VCaP (cell line): ENCODE data around the gene SMC1B.
A peak's percentile ranks its signal among the peaks of the same experiment; 100 is the strongest.

ENCODE experiments used
- H3K27ac ChIP-seq: fragments of 450-650 bp; 2 replicates; pipeline ENCODE4 v1.5.1; 2017
- CTCF ChIP-seq: fragments of 450-650 bp; conservative IDR thresholded peaks from 2 replicates; pipeline ENCODE4 v1.5.1; 2017; ENCODE audit warnings: mild to moderate bottlenecking, moderate library complexity

The SMC1B gene

GRCh38 chr22:45309422-45310227, 103.8 kb downstream of the SMC1B start, which contains the start of gene FAM118A:
TSS of gene FAM118A (plus strand) at chr22:45309934. CDS start at chr22:45322380, 12,446 bp downstream.
- peak within 1 kb of the TSS; percentile 90 for H3K27ac ChIP-seq
- no peak for TF ChIP-seq CTCF

DNA sequence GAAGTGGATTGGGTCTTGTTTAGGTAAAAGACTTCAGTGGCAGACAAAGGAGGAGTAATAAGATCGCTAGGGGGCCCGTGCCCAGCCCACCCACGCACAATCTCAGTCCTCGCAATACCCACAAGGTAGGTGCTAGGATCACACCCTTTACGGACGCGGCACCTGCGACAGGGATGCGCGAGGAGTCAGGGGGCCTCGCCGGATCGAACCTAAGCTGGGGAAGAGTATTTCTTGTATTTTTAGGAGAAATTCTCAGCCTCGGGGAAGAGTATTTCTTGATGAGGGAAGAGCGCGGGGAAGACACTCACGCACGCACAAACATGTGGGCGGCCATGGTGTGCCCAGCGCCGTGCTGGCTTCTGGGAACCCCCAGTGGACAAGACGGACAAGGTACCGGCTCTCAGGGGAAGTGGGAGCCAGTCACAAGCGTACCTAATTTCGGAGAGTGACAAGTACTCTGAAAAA, 104.4 kb downstream of the SMC1B start:
- no peak for TF ChIP-seq CTCF
- peak overlapping the region; percentile 90 for H3K27ac ChIP-seq

DNA sequence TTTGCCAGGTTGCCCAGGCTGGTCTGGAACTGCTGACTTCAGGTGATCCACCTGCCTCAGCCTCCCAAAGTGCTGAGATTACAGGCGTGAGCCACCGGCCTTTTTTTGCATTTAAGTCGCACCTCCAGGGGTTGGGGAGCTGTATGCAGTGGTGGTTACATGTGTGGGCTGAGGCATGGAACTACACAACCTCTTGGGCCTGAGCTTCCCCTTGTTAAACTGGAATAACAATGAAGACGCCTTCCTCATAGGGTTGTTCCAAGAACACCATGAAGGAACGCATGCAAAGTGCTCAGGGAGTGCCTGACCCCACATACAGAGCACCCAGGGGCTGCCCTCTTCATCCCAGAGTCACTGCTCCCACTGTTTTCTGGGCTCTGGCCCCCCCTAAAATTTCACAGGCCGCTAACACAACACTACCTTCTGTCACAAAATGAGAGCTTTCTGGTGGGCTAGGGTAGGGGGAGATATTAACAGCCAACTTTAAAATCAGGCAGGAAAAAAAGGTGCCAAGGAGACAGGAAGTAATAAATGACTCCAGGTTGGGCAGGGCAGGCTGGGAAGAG, 104.9 kb downstream of the SMC1B start:
- TF ChIP-seq CTCF = no peak
- peak overlapping the region; percentile 90 for H3K27ac ChIP-seq

DNA sequence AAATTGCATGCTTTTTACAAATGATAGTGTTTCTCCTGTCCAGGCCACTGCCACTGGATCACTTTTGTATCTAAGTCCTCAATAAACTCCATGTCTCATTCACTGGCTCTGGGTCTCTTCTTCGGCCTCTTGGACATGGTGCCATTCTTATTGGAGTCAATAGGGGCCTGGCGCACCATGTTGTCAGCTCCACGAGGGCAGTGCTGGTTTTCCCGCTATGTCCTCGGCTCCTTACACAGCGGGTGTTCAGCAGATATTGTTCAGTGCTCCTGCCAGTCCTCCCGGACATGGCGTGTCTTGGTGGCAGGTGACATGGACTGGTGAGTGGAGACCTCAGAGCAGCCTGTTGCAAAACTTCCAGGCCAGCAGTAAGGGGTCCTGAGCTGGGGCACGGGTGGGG, 107.3 kb downstream of the SMC1B start:
- H3K27ac ChIP-seq = no peak overlapping the region
- TF ChIP-seq CTCF = no peak

DNA sequence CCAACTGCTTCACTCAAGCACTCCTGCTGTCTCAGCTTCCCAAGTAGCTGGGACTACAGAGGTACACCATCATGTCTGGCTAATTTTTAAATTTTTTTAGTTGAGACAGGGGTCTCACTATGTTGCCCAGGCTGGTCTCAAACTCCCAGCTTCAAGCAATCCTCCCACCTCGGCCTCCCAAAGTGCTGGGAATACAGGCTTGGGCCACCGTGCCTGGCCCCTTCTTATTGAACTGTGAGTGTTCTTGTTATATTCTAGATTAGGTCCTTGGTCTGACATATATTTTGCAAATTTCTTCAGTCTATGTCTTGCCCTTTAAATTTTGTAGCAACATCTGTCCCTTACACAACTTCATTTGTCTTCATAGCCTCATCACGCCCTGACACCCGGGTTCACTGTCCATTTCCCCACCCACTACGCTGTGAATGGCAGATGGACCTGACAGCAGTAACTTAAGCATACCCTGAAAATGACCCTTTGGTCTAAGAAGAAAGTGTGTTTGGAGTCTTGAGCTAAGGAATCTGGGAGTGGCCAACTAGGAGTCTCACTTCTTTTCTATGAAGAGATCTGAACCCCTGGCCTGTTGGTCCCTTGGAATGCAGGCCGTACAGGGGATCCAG, 107.8 kb downstream of the SMC1B start:
- TF ChIP-seq CTCF = no peak
- no peak overlapping the region for H3K27ac ChIP-seq

DNA sequence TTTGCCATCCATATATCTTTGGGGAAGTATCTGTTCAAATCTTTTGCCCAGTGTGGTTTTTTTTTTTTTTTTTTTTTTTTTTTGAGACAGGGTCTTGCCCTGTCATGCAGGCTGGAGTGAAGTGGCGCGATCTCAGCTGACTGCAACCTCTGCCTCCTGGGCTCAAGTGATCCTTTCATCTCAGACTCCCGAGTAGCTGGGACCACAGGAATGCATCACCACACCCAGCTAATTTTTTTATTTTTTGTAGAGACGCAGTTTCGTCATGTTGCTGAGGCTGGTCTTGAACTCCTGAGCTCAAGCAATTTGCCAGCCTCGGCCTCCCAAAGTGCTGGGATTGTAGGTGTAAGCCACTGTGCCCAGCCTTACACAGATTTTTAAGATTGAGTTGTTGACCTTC, 108.4 kb downstream of the SMC1B start:
- H3K27ac ChIP-seq = no peak overlapping the region
- TF ChIP-seq CTCF = no peak

- no peak for TF ChIP-seq CTCF
- H3K27ac ChIP-seq = no peak overlapping the region
These were observed 110.2 kb downstream of the SMC1B start for GRCh38 chr22:45303181-45303580.
